Measurements from ENCODE around the gene NASP. TPM values are rescaled to one million over a fixed set of nuclear protein-coding genes. Genes with fewer than 3 reads are reported as not detected.

Gene NASP
- 87.7 TPM for total RNA-seq

GRCh38 chr1:45583666-45584350 lies at the start of gene NASP:
TSS of gene NASP (plus strand) at chr1:45584041. CDS start at chr1:45584147, 106 bp downstream.

GRCh38 chr1:45550401-45551351 lies 33.2 kb upstream of the NASP start, which contains the start of gene AKR1A1:
TSS of gene AKR1A1 (plus strand) at chr1:45550826. CDS start at chr1:45561795, 10,969 bp downstream.

GRCh38 chr1:45623972-45624371 lies 40.1 kb downstream of the NASP start, which contains the start of gene CCDC17:
TSS of gene CCDC17 (minus strand) at chr1:45624054. CDS start at chr1:45623909, 145 bp downstream.

Small RNAs within 50 kb of the gene (small RNA-seq; reads per million reads assigned to genes)
- gene AL355480.1 = not detected
- gene AL355480.2 = not detected
- gene AL355480.3 = not detected
- not detected for gene AL355480.4

Other genes with a start within 250 kb of the NASP start
- gene TOE1, start 243.9 kb upstream of the NASP start, total RNA-seq = 8.5 TPM
- gene MUTYH, start 243.6 kb upstream of the NASP start, total RNA-seq = 16.4 TPM
- 0.92 TPM for gene TESK2, start 92.9 kb upstream of the NASP start, total RNA-seq
- gene CCDC163, start 84.0 kb upstream of the NASP start, total RNA-seq = 0.92 TPM
- 3.7 TPM for gene MMACHC, start 83.7 kb upstream of the NASP start, total RNA-seq
- 234 TPM for gene PRDX1, start 62.2 kb upstream of the NASP start, total RNA-seq
- 74.5 TPM for gene AKR1A1, start 33.2 kb upstream of the NASP start, total RNA-seq
- 0.46 TPM for gene CCDC17, start 40.0 kb downstream of the NASP start, total RNA-seq
- 67.1 TPM for gene GPBP1L1, start 102.5 kb downstream of the NASP start, total RNA-seq
- 17.5 TPM for gene TMEM69, start 104.1 kb downstream of the NASP start, total RNA-seq
- 13.1 TPM for gene IPP, start 166.6 kb downstream of the NASP start, total RNA-seq
- 48.4 TPM for gene MAST2, start 219.6 kb downstream of the NASP start, total RNA-seq

Data from diencephalon (tissue), 1 donor.